ENCODE measurements around the gene TACC2.
"Not testable (repeated sequence)": the region's sequence is repeated elsewhere in the genome, so short reads cannot be mapped to it uniquely, and the experiment has no call there.

TACC2 gene

DNA sequence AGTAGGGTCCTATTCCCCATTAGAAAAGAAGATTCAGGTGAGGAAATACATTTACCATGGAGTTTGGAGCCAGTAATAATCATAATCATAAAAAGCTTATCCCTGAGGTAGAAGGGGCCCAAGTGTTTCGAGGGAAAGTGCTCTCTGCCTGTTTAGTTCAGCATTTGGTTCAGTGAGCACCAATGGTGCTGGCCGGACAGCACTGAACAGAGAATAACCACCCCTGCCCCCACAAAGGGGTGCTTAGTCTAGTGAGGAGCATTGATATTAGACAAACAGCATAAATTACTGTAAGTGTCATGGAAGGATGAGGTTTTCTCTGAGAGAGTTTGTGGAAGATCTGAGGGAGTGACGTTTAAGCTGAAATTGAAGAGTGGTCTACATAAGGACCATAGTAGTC lies 39.5 kb upstream of the TACC2 start:
- H3K4me3 ChIP-seq (ENCODE audit: low read depth, low read length): no peak overlapping the region
- TF ChIP-seq, protein P1, sequence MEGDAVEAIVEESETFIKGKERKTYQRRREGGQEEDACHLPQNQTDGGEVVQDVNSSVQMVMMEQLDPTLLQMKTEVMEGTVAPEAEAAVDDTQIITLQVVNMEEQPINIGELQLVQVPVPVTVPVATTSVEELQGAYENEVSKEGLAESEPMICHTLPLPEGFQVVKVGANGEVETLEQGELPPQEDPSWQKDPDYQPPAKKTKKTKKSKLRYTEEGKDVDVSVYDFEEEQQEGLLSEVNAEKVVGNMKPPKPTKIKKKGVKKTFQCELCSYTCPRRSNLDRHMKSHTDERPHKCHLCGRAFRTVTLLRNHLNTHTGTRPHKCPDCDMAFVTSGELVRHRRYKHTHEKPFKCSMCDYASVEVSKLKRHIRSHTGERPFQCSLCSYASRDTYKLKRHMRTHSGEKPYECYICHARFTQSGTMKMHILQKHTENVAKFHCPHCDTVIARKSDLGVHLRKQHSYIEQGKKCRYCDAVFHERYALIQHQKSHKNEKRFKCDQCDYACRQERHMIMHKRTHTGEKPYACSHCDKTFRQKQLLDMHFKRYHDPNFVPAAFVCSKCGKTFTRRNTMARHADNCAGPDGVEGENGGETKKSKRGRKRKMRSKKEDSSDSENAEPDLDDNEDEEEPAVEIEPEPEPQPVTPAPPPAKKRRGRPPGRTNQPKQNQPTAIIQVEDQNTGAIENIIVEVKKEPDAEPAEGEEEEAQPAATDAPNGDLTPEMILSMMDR (IDR thresholded peaks at IDR 0.05; ENCODE audit: low read depth, low read length): no peak

DNA sequence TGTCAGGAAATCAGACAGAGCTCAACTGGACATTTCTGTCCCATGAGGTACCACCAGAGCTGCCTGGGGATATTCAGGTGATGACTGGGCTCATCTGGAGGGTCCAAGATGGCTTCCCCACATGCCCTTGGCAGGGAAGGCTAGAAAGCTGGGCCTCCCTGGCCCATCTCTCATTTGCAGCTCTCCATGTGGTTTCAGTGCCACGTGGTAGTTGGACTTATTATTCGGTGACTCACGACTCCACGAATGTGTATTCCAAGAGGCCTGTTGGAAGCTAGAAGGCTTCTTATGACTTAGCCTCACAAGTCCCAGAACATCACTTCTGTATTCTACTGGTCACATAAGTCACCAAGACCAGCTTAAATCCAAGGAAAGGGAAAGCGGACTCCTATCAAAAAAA lies 36.7 kb upstream of the TACC2 start:
- TF ChIP-seq, protein P1 (IDR thresholded peaks at IDR 0.05; ENCODE audit: low read depth, low read length): no peak
- H3K4me3 ChIP-seq (ENCODE audit: low read depth, low read length): no peak overlapping the region

DNA sequence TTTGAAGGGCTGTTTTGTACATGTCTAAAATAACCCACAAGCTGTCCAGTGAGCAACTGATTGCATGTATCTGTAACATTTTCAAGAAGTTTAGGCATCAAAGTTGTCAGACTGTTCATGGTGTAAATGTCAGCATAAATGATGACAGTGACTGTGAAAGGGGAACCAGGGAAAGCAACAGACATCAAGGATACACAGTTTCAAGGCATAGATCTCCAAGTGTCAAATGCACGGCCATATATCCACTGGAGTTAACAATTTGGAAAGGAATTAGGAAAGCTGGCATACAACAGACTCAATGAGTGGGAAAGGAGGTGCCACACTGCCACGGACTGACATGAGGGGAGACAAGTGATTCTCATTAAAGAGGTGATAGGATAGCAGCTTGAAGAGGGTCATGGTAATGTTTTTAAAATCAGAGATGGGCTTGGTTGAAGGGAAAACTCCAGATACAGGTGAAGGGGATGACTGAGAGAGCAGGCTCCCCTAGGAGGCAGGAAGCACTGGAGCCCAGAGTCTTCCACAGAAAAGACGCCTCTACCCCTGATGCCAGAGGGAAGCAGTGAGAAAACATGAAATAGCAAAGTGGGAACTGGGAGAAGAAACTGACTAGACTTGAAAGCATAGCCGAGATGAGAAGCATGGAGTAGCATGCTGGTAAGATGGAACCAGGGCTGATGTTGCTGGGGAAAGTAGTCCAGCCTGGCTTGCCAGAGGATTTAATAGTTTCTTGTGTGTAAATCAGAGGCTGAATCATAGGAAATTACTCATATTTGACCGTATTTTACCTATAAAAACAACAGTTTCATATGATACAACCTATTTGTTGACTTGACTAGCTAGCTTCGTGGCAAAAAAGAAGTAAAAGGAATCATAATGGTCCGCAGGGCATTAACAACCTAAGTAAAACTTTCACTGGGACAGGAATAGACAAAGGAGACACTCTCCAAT lies 32.6 kb upstream of the TACC2 start:
- TF ChIP-seq, protein P1 (IDR thresholded peaks at IDR 0.05; ENCODE audit: low read depth, low read length): no peak
- H3K4me3 ChIP-seq (ENCODE audit: low read depth, low read length): no peak overlapping the region

- no peak overlapping the region for H3K4me3 ChIP-seq (ENCODE audit: low read depth, low read length)
- TF ChIP-seq, protein P1 (IDR thresholded peaks at IDR 0.05; ENCODE audit: low read depth, low read length): no peak
Measured at GRCh38 chr10:121959671-121960070, 29.3 kb upstream of the TACC2 start.

DNA sequence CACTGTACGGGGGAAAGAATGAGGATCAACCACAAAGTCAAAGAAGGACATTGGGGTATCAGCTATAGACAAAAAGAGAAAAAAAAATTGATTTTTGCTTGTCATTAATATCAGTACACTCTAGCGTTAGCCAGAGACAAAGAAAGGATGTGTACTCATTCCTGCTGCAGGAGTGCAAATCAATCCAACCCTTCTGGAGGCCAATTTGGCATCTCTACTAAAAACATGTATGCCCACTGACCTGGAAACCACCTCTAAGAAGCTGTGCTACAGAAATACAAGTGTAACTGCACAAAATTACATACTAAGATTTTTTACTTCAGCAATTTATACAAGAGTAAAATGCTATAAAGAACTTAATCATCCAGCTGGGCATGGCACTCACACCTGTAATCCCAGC lies 27.5 kb upstream of the TACC2 start:
- TF ChIP-seq, protein P1 (IDR thresholded peaks at IDR 0.05; ENCODE audit: low read depth, low read length): no peak
- H3K4me3 ChIP-seq (ENCODE audit: low read depth, low read length): no peak overlapping the region

DNA sequence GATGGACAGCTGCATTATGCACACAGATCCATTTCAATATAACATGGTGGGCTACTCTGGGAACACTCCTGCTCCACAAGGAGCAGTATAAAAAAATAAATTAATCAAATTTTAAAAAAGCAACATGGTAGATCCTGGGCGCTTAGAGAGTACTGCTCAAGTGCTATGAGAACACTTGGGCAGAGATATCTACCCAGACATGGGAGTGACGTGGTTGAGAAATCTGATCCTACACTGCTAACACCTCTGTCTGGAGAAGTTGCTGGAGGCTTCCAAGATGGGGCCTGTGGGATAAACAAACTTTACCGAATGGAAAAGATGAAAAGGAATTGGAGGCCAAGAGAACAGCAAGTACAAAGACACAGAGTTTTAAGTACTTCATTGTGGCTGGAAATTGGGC lies 23.0 kb upstream of the TACC2 start:
- TF ChIP-seq, protein P1 (IDR thresholded peaks at IDR 0.05; ENCODE audit: low read depth, low read length): no peak
- no peak overlapping the region for H3K4me3 ChIP-seq (ENCODE audit: low read depth, low read length)

DNA sequence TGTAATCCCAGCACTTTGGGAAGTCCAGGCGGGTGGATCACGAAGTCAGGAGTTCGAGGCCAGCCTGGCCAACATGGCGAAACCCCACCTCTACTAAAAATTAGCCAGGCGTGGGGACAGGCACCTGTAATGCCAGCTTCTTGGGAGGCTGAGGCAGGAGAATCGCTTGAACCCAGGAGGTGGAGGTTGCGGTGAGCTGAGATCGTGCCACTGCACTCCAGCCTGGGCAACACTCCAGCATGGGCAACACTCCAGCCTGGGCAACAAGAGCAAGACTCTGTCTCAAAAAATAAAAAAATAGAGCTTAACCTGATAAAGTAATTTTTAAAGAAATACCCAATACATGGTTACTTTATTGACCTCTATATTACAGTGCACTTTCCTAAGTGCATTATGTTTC lies 19.9 kb upstream of the TACC2 start:
- H3K4me3 ChIP-seq (ENCODE audit: low read depth, low read length): not testable (repeated sequence)
